Lower lobe of right lung (tissue), 2 donors: Measurements from ENCODE around the gene GLRX. TPM values are rescaled to one million over a fixed set of nuclear protein-coding genes. Genes with fewer than 3 reads are reported as not detected.
A peak's percentile ranks its signal among the peaks of the same experiment; 100 is the strongest.

ENCODE experiments used
- ATAC-seq, 2 donors: fragments of 200-7000 bp; cut with Tn5 transposase; one replicate each; pipeline ENCODE4 v1.9.1; 2020 to 2022; ENCODE audit warnings: mild to moderate bottlenecking in 2 of 2, moderate library complexity in 2 of 2
- DNase-seq: peaks from one replicate; pipeline ENCODE4 v3.0.0-alpha.2; 2020
- H3K27ac ChIP-seq: fragments of 200-600 bp; one replicate; pipeline ENCODE4 v1.8.0; 2022
- H3K27me3 ChIP-seq: fragments of 200-600 bp; one replicate; pipeline ENCODE4 v1.8.0; 2022; ENCODE audit warnings: low read depth
- H3K36me3 ChIP-seq: fragments of 200-600 bp; one replicate; pipeline ENCODE4 v1.8.0; 2022; ENCODE audit warnings: mild to moderate bottlenecking
- H3K4me1 ChIP-seq: fragments of 200-600 bp; one replicate; pipeline ENCODE4 v1.8.0; 2022
- H3K4me3 ChIP-seq: fragments of 200-600 bp; one replicate; pipeline ENCODE4 v1.8.0; 2022; ENCODE audit warnings: mild to moderate bottlenecking
- H3K9me3 ChIP-seq: fragments of 200-600 bp; one replicate; pipeline ENCODE4 v1.8.0; 2022
- intact Hi-C: fragments of 100-400 bp; cut with DNase I; formaldehyde crosslinking; loops from one replicate; pipeline ENCODE4 v1.11.0; 2022
- total RNA-seq: library from RNA; stranded (reverse); fragmentation: NEBNext Ultra II Directional; extraction: Animal tissue kit (Norgen Biotek cat#: 25700); gene quantifications from one replicate; pipeline ENCODE4 v1.2.1, GENCODE V29; 2021
- TF ChIP-seq, protein P1 (sequence below): fragments of 200-600 bp; IDR thresholded peaks from one replicate; pipeline ENCODE4 v1.8.0; 2022; ENCODE audit warnings: antibody characterized with exemption, mild to moderate bottlenecking
- donor health status: DM: no; HTN: yes; CAD: no; lungs with severe emphysema.

The GLRX gene
- total RNA-seq, 1 donor from 2014 or later, result 115 TPM

DNA sequence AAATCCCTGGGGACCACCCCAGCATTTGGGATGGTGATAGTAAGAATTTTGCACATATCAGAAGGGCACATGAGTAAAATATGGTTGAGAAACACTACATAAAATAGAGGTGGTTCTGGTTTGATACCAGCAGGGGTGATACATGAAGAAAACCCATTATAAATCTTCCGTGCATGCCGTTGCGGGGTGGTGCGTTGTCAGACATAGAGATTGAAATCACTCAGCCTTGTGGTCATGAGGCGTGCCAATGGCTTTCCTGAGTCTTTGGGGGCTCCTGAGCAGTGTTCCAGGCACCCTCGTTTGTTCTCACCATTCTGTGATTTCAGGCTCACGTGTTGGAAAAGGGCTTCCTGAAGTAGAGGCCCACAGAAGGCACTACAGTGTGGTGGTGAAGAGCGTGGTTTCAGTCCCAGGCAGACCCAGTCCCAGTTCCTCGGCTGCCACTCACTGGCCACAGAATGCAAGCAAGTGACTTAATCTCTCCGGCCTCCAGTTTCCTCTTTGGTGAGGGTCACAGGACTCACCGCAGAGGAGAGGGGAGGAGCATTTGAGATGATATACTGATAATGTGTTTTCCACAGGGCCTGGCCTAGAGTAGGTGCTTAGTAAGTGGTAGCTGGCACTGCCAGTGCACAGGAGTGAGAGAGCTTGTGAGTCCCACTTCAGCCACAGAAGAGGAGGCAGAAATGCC is 20.5 kb upstream of the GLRX start:
- H3K27me3 ChIP-seq, result no peaks in the 10 kb centered on the region
- H3K4me3 ChIP-seq, result no peak overlapping the region
- H3K27ac ChIP-seq, result peak overlapping the region; percentile 61
- H3K9me3 ChIP-seq, result no peaks in the 10 kb centered on the region
- TF ChIP-seq, protein P1, sequence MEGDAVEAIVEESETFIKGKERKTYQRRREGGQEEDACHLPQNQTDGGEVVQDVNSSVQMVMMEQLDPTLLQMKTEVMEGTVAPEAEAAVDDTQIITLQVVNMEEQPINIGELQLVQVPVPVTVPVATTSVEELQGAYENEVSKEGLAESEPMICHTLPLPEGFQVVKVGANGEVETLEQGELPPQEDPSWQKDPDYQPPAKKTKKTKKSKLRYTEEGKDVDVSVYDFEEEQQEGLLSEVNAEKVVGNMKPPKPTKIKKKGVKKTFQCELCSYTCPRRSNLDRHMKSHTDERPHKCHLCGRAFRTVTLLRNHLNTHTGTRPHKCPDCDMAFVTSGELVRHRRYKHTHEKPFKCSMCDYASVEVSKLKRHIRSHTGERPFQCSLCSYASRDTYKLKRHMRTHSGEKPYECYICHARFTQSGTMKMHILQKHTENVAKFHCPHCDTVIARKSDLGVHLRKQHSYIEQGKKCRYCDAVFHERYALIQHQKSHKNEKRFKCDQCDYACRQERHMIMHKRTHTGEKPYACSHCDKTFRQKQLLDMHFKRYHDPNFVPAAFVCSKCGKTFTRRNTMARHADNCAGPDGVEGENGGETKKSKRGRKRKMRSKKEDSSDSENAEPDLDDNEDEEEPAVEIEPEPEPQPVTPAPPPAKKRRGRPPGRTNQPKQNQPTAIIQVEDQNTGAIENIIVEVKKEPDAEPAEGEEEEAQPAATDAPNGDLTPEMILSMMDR, result peak; percentile 16
- ATAC-seq (peak; percentile 94), DNase-seq (peak; percentile 90)
- no peaks in the 10 kb centered on the region for H3K36me3 ChIP-seq
- peaks cover 38% of the 10 kb centered on the region for H3K4me1 ChIP-seq
- intact Hi-C loops, result loop anchor here (10.0 kb wide), 1 partner anchor 198 kb away; the partner anchor contains the start of gene RFESD

DNA sequence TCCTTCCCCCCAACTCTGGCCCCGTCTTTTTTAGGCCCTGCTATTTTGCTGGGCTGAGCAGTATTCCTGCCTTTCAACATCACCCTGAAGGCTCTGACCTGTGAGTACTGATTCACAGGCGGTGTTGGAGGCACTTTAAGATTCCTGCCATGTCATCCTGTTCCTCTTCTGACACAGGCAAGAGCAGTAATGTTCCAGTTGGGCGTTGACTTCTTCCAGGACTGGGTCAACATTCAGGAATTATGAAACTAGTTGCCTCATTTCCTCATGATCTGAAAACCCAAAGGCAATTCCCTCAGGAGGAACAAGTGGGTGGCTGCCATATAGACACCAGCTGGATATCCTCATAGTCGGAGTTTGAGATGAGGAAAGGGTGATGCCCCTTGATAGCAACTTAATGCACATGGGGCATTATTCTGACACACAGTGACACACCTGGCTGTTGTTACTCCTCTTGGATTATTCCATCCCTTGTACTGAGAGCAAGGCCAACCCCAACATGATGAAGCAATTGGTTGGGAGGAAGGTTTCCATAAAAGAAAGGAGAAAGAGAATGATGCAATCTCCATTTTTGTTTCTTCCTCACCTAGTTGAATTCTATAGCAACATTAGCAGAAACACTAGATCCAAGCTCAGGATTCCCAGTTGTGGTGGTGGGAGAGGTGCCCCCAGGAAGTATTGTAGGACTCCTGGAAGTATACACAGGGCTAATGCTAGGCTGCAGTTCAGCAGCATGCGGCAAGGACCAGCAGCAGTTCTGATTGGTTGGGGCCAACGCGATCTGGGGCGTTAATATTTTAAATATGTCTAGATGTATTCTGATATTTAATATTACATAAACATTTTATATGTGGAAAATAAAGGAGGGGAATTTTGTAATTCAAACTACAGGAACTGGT is 19.6 kb upstream of the GLRX start:
- peak; percentile 62 to 65 for ATAC-seq
- peak overlapping the region; percentile 61 for H3K27ac ChIP-seq
- DNase-seq, result no peak
- H3K36me3 ChIP-seq, result no peaks in the 10 kb centered on the region
- H3K4me3 ChIP-seq, result no peak overlapping the region
- TF ChIP-seq, protein P1, result no peak
- H3K27me3 ChIP-seq, result no peaks in the 10 kb centered on the region
- intact Hi-C loops, result loop anchor here (10.0 kb wide), 1 partner anchor 197 kb away; the partner anchor contains the start of gene RFESD
- H3K4me1 ChIP-seq, result peaks cover 38% of the 10 kb centered on the region
- H3K9me3 ChIP-seq, result no peaks in the 10 kb centered on the region

DNA sequence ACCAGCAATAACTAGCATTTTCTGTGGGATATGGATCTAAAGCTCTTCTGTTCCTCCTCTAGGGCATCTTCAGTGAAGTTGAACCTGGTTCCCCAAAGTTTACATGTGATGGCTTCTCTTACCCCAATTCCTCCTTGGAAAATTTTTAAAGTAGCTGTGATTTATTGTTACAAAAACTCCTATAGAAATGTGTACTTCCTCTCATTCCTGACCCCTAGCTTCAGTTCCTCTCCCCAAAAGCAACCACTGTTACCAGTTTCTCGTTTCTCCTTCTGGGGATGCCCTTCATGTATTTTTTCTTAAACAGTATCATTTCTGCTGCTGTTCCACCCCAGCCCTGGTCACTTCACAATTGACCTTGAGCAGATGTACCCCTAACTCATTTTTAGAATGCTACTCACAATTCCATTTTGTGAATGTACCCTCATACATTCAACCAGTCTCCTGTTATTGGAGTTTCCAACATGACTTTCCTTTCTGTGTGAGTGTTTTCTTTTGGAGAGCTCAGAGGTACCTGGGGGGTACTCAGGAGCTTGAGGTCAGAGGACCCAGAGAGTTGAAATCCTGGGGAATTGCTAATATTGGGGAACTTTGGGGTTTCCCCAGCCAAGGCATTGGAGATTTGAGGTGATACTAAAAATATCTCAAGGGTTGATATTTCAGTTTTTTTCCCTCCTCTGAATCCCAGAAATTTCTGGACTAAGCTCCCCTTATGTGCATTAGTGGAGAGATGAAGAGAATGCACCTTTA is 18.6 kb upstream of the GLRX start:
- TF ChIP-seq, protein P1, result no peak
- Histone ChIP-seq H3K4me3 (no peak overlapping the region), H3K27me3 (no peaks in the 10 kb centered on the region), H3K36me3 (no peaks in the 10 kb centered on the region), H3K9me3 (no peaks in the 10 kb centered on the region), H3K27ac (peak overlapping the region; percentile 61), H3K4me1 (peaks cover 48% of the 10 kb centered on the region)
- DNase-seq, result no peak
- intact Hi-C loops, result loop anchor here (10.0 kb wide), 1 partner anchor 196 kb away; the partner anchor contains the start of gene RFESD
- ATAC-seq, result no peak

DNA sequence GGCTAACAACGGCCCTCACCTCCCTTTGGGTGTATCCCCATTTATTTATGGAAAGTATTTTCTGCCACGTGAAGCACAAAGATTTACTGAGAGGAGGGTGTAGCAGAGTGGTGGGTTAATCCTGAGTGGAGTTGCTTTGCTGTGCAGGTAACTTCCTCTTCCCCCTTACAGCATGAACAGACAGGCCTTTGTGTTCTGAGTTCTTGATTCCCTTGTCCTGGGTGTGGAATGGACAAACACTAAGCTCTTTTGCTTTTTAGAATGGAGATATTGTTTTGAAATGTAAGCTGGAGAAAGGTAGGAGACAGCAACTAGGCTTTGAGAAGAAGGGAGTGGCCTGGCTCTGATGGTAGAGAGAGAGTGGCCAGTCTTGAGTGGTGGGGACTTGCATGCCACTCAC is 17.1 kb upstream of the GLRX start:
- TF ChIP-seq, protein P1, result no peak
- intact Hi-C loops, result loop anchor here (10.0 kb wide), 1 partner anchor 195 kb away; the partner anchor contains the start of gene RFESD
- ATAC-seq (no peak), DNase-seq (no peak)
- H3K4me1 ChIP-seq, result peaks cover 53% of the 10 kb centered on the region
- H3K36me3 ChIP-seq, result no peaks in the 10 kb centered on the region
- no peaks in the 10 kb centered on the region for H3K9me3 ChIP-seq
- no peak overlapping the region for H3K27ac ChIP-seq
- H3K4me3 ChIP-seq, result no peak overlapping the region
- H3K27me3 ChIP-seq, result no peaks in the 10 kb centered on the region

DNA sequence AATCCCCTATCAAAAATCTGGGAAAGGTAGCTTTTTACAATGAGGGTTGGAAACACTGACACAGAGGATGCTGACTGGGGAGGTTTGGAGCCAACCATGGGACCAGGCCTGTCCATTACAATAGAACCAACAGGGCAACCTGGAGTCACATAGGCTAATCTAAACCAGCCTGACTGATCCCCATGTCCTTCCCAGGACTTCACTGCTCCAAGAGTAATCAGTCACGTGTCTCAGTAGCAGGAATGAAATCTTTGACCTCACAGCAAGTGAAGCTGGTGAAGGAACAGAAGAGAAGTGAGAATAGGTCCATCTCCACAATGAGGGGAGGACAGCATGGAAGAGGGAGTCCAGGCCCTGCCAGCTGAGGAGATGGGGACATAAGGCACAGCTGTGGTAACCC is 16.0 kb upstream of the GLRX start:
- TF ChIP-seq, protein P1, result no peak

More for the DNA sequence above, 16.0 kb upstream of the GLRX start:
- intact Hi-C loops, result no loop called here
- H3K4me3 ChIP-seq, result no peak overlapping the region
- no peak overlapping the region for H3K27ac ChIP-seq
- H3K9me3 ChIP-seq, result no peaks in the 10 kb centered on the region
- no peaks in the 10 kb centered on the region for H3K27me3 ChIP-seq
- DNase-seq (no peak), ATAC-seq (no peak)
- H3K36me3 ChIP-seq, result no peaks in the 10 kb centered on the region
- H3K4me1 ChIP-seq, result peaks cover 52% of the 10 kb centered on the region
